GM19043 (cell line): Measurements from ENCODE around the gene STAT1.
"Not testable (repeated sequence)": the region's sequence is repeated elsewhere in the genome, so short reads cannot be mapped to it uniquely, and the experiment has no call there.

Source experiments
- ATAC-seq: cut with Tn5 transposase; IDR thresholded peaks from one replicate; pipeline ENCODE4 v1.9.1; 2021; ENCODE audit warnings: low read depth; ENCODE audit not compliant: unreplicated experiment

STAT1 gene

GRCh38 chr2:191009541-191010374, 4.2 kb downstream of the STAT1 start:
- ATAC-seq: no peak

GRCh38 chr2:191008286-191008685, 5.7 kb downstream of the STAT1 start:
- no peak for ATAC-seq

DNA sequence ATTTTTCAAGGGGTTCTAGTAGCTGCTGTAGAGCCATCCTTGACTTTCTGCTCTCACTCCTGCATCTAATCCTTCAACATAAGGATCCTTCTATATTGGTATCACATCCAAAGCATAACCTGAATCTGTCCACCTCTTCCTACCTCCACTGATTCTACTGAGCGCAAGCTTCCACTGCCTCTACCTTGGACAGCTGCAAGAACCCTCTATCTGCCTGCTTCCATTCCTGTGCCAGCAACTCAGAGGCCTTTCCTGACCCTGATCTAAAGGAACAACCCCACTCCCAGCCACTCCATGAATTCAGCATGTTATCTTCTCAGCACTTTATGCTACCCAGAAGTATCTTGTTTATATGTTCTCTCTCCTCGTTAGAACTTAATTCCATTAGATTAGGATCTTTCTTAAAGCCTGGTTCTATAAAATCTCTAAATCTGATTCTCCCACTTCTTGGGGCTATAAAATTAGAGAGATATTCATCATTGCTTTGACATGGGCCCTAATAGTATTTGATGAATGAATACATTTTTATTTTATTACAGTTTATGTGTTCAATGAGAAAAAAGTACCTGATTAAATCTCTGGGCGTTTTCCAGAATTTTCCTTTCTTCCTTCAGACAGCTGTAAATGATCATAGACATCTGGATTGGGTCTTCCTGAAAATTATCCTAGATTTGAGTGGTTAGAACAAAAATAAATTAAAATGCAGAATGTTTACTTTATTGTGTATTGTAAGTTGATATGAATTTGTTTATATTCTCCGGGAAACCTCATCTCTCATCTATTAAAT, 6.8 kb downstream of the STAT1 start:
- ATAC-seq: no peak

DNA sequence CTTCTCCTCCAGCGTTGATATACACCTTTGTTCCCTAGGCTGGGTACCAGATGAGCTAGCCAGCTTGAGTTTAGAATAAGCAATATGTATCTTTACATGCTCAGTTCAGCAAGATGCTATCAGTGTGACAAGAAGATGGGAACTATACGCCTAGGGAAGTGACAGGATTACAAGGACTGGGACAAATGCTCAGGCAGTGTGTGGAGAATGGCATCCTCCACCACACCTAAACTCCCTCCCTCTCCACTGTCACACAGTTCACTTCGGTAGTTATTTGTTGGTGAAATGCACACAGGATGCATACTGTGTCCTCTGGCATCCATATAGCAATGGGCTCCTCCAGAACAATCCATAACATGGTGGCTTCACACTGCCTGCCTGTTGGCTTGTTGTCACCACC, 7.7 kb downstream of the STAT1 start:
- ATAC-seq: no peak

DNA sequence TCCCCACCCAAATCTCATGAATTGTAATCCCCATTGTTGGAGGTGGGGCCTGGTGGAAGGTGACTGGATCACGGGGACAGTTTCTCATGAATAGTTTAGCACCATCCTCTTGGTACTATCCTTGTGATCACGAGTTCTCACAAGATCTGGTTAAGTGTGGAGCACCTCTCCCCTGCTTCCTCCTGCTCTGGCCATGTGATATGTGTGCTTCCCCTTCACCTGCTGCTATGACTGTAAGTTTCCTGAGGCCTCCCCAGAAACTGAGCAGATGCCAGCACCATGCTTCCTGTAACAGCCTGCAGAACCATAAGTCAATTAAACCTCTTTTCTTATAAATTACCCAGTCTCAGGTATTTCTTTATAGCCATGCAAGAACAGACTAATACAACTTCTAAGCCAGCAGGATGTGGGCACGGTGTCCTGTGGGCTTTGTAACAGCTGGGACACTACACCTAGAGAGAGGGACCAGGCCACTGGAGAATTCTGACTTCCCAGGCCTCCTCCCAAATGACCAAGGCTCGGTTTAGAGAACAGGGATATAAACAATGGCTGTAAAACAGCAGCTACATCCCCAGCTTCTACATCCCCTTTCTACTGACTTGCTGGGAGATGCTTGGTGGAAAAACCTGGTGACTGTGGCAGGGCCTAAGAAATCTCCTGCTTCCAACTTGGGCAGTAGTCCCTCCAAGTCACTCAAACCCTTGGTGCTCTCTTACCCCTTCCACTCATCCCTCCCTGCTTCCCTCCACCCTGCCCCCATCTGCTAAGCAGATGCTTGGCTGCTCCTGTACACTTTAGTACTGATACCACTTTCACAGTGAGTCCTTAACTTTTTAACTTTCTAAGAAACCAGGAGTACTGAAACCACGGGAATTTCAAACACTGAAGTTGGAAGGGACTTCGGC, 10.3 kb downstream of the STAT1 start:
- ATAC-seq: no peak

- no peak for ATAC-seq
These were observed 12.3 kb downstream of the STAT1 start for GRCh38 chr2:191001624-191002023.

DNA sequence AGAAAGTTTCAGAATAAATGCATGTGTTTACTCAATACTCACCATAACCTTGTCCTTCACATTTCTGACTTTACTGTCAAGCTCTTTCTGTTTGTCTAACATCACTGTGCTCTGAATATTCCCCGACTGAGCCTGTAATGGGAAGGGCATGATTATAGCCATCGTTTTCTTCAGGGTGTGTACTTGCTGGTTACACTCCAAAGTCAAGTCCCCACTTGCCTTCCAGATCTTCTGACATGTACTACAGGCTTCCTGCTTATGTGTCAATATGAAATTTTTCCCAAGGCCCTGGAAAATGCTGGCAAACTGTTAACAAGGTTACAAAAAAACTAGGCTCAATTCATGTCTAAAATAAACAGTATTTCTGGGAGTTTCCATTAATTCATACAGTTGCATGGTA, 12.9 kb downstream of the STAT1 start:
- no peak for ATAC-seq

- no peak for ATAC-seq
These were observed 13.9 kb downstream of the STAT1 start for GRCh38 chr2:190999949-191000665.

DNA sequence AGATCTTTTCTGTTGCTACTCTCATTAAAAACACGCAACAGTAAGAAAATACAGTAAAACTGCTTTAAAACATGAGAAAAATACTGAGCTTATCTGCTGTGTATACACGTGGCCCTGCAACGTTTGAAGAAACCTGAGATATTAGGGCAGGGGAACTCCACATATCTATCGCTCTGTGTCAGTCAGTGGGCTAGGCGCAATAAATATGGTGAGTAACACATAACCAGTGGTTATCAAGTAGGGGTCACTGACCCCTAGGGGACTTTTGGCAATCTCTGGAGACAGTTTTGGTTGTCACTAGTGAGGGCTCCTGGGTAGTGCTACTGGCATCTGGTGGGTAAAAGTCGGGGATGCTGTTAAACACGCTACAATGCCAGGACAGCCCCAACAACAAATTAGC, 14.9 kb downstream of the STAT1 start:
- no peak for ATAC-seq

DNA sequence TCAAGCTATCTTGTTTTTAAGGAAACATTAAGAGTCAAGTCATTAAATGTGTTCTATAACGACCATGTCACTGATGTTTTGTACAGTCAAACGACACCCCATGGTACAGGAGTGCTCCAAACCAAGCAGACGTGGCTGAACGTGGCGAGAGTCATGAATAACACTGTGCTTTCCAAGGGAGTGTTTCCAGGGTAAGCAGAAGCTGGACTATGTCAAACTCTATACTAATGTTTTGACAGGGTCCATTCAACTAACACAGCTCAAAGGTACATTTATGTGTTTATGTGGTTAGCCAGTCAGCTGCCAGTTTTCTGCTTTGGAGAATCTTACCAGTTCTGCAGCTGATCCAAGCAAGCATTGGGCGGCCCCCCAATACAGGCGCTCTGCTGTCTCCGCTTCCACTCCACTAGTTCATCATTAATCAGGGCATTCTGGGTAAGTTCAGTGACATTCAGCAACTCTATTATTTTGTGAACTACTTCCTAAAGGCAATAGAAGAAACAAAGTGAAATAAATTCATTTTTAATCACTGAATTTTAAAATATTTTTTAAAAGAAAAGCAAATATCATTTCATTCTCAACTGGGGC, 16.4 kb downstream of the STAT1 start:
- no peak for ATAC-seq

DNA sequence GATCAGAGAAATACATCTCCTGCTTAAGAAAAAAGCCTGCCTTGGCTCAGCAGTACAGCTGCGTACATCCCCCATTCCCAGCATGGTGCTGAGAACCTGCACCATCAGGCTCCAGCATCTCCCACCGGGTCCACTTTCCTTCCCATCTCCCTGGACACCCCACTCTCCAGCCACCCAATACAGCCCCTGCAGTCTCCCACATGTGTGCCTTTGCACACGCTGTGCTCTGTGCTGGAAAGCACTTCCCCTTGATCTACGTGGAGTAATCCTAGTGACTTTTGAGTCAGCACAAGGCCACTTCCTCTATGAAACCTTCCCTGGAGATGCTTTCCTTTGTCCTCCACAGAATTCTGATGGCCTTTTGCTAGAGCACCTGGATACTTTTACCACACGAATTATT, 17.0 kb downstream of the STAT1 start:
- ATAC-seq: no peak

- no peak for ATAC-seq
These were observed 17.5 kb downstream of the STAT1 start for GRCh38 chr2:190996338-190996946.

- ATAC-seq: not testable (repeated sequence)
These were observed 18.7 kb downstream of the STAT1 start for GRCh38 chr2:190995315-190995714.

GRCh38 chr2:190994148-190994547, 19.8 kb downstream of the STAT1 start:
- ATAC-seq: no peak

GRCh38 chr2:190993292-190993643, 20.7 kb downstream of the STAT1 start:
- no peak for ATAC-seq

DNA sequence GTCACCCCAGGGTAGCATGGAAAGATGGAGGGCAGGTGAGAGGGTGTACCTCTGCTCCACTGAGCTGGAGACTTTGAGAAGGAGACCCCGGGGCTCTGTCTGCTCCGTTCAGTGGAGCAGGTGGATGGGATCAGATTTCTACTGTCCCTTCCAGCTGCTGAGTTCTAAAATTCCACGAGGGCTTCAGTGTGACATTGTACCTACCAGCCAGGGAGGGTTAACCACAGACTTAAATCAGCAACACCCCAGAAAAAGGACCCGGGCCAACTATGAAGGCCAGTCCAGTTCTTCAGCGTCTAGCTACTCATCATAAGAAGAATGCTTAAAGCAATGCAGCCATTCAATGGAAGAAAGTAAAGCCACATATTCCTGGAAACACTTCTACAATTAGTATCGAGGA, 23.8 kb downstream of the STAT1 start:
- ATAC-seq: no peak

DNA sequence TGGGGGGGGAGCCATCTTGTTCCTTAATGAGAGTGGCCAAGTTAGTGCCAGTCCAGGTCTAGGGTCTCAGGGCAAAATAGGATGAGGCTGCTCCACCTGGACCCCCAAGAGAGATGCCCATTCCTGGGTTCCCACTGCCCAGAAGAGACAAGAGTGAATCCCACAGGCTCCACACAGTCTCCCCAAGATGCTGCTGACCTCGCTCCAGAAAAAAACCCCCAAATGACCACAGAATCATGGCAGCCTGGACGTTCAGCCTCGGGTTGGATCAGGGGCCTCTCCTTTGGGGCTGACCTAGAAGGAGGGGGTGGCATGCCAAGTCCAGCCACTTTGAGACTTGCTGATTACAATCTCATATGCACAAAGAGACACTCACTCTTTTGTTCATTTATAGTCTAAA, 25.1 kb downstream of the STAT1 start:
- ATAC-seq: no peak

DNA sequence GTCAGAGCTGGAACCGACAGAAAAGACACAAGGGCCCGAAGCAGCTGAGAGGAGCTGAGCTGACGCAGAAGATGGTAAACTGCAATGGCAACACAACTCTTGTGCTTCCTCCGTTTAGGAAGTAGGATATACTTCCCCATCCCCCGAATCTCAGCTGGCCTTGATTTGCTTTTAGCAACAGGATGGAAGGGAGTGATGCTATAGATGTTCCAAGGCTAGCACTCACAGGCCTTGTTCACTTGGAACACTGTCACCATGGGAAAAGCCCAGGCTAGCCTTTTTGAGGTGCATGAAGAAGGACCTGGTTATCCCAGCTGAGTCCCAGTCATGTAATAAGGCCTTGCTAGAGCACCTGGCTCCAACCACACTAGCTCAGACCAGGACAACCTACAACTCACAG, 26.0 kb downstream of the STAT1 start:
- no peak for ATAC-seq

DNA sequence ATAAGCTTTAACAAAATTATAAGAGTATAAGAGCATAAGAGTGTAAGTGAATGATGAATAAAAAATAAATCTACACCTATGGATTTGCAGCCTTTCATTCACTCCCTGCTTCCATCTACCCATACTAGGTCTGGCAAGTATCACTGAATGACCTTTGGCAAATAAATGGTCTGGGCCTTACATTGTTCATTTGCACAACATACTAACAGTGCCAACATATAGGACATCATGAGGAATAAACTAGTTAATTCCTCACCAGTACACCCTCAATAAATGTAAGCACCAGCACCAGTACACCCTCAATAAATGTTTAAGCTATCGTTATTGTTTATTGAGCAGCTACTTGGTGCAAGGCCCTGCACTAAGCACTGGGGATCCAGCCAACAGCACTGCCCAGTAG, 26.9 kb downstream of the STAT1 start:
- ATAC-seq: no peak
